HepG2 (cell line): ENCODE data around the gene CHPF. TPM values are rescaled to one million over a fixed set of nuclear protein-coding genes. Genes with fewer than 3 reads are reported as not detected.

Experiments
- ATF7 ChIP-seq, 2 experiments: fragments of 450-650 bp in 1 of 2; sonication (generic) in 1 of 2; formaldehyde crosslinking in 1 of 2; IDR thresholded peaks; 2 replicates each; pipeline versions ENCODE4 v1.4.0 to v1.6.1; 2016 to 2020; ENCODE audit warnings: antibody characterized with exemption in 1 of 2, mild to moderate bottlenecking in 1 of 2, missing genetic modification reagents in 1 of 2
- DNMT1 ChIP-seq: sonication (generic); formaldehyde crosslinking; IDR thresholded peaks from 2 replicates; pipeline ENCODE4 v1.5.1; 2020; ENCODE audit warnings: mild to moderate bottlenecking, missing genetic modification reagents
- EHMT2 ChIP-seq: fragments of 200-600 bp; sonication (generic); IDR thresholded peaks from 2 replicates; pipeline ENCODE4 v1.7.0; 2017; ENCODE audit warnings: antibody characterized with exemption, low read depth, low read length, borderline replicate concordance
- HMGA1 ChIP-seq: sonication (generic); formaldehyde crosslinking; conservative IDR thresholded peaks from 2 replicates; pipeline ENCODE4 v1.4.0; 2020; ENCODE audit warnings: missing genetic modification reagents
- HNF4G ChIP-seq, 2 experiments: sonication (generic) in 1 of 2; formaldehyde crosslinking in 1 of 2; IDR thresholded peaks; 2 replicates each; pipeline versions ENCODE4 v1.4.0 to v1.6.1; 2011 to 2020; ENCODE audit warnings: borderline replicate concordance in 2 of 2, low read depth in 2 of 2, mild to moderate bottlenecking in 2 of 2, low read length in 1 of 2, missing genetic modification reagents in 1 of 2, moderate library complexity in 1 of 2
- IKZF1 ChIP-seq: fragments of 450-650 bp; IDR thresholded peaks from 2 replicates; pipeline ENCODE4 v1.7.1; 2016
- KDM2A ChIP-seq: sonication (generic); formaldehyde crosslinking; IDR thresholded peaks from 2 replicates; pipeline ENCODE4 v1.4.0; 2020; ENCODE audit warnings: low read depth, missing genetic modification reagents, borderline replicate concordance
- KLF9 ChIP-seq: IDR thresholded peaks from 2 replicates; pipeline ENCODE4 v1.6.1; 2016; ENCODE audit warnings: low read depth
- MED1 ChIP-seq: sonication (generic); formaldehyde crosslinking; IDR thresholded peaks from 2 replicates; pipeline ENCODE4 v1.4.0; 2020; ENCODE audit warnings: missing genetic modification reagents
- NBN ChIP-seq: fragments of 450-650 bp; conservative IDR thresholded peaks from 2 replicates; pipeline ENCODE4 v1.6.1; 2017
- SATB2 ChIP-seq: sonication (generic); formaldehyde crosslinking; IDR thresholded peaks from 2 replicates; pipeline ENCODE4 v1.5.0; 2020; ENCODE audit warnings: missing genetic modification reagents
- SPEN ChIP-seq: sonication (generic); formaldehyde crosslinking; IDR thresholded peaks from 2 replicates; pipeline ENCODE4 v1.5.1; 2020; ENCODE audit warnings: low read depth, mild to moderate bottlenecking, missing genetic modification reagents
- SSRP1 ChIP-seq: IDR thresholded peaks from 2 replicates; pipeline ENCODE4 v1.6.1; 2016; ENCODE audit warnings: control low read depth
- SUZ12 ChIP-seq: fragments of 150-350 bp; IDR thresholded peaks from 2 replicates; pipeline ENCODE4 v1.6.1; 2014; ENCODE audit warnings: low read depth, low read length
- ZBTB40 ChIP-seq, 2 experiments: fragments of 450-650 bp in 1 of 2; sonication (generic) in 1 of 2; formaldehyde crosslinking in 1 of 2; IDR thresholded peaks; 2 replicates each; pipeline versions ENCODE4 v1.6.1 to v1.8.0; 2016 to 2022; ENCODE audit warnings: antibody characterized with exemption in 1 of 2, mild to moderate bottlenecking in 1 of 2, missing genetic modification reagents in 1 of 2
- ZBTB49 ChIP-seq: sonication (generic); formaldehyde crosslinking; IDR thresholded peaks from 2 replicates; pipeline ENCODE4 v1.4.0; 2020; ENCODE audit warnings: missing genetic modification reagents, borderline replicate concordance
- ZBTB7B ChIP-seq: sonication (generic); formaldehyde crosslinking; IDR thresholded peaks from 2 replicates; pipeline ENCODE4 v1.4.0; 2020; ENCODE audit warnings: missing genetic modification reagents
- ZNF205 ChIP-seq: IDR thresholded peaks from 2 replicates; pipeline ENCODE4 v1.6.1; 2018; ENCODE audit warnings: missing biosample characterization, missing genetic modification reagents
- ZNF3 ChIP-seq: IDR thresholded peaks from 2 replicates; pipeline ENCODE4 v1.7.0; 2017; ENCODE audit warnings: inconsistent platforms
- polyA plus RNA-seq, 8 experiments: library from polyadenylated mRNA; depleted of rRNA in 3 of 8; stranded (reverse) in 7 of 8; unstranded in 1 of 8; fragments of >200 nt; fragmentation: Illumina TruSeq in 4 of 8; extraction: Trizol in 4 of 8; gene quantifications; 2 replicates each; pipeline versions ENCODE4 v1.2.1 to v1.2.3, GENCODE V29; 2011 to 2016; ENCODE audit warnings: low read depth in 4 of 8, missing spikeins in 1 of 8, mixed read lengths in 1 of 8; ENCODE audit not compliant: insufficient read depth in 1 of 8
- total RNA-seq, 5 experiments: library from RNA; depleted of rRNA; stranded (reverse); fragments of >200 nt; fragmentation: Illumina TruSeq; extraction: Trizol; gene quantifications; 2 replicates each; pipeline ENCODE4 v1.2.3, GENCODE V29; 2016; ENCODE audit warnings: low read depth in 1 of 5

Gene CHPF
- total and polyA plus RNA-seq, 2 of the 13 experiments (the other 11 are each of a cell fraction or from before 2014, with no cell fraction given) = 79.6 to 111 TPM

GRCh38 chr2:219552382-219553167 lies 9.0 kb upstream of the CHPF start (continued):
- TF ChIP-seq HNF4G (IDR thresholded peaks at IDR 0.05; ENCODE audit: borderline replicate concordance, low read depth, low read length) (no peak), HNF4G (CRISPR knock-in tag; IDR thresholded peaks at IDR 0.05; ENCODE audit: borderline replicate concordance, low read depth) (no peak), ZBTB40 (IDR thresholded peaks at IDR 0.05) (no peak), ZBTB40 (CRISPR knock-in tag; IDR thresholded peaks at IDR 0.05) (peak; percentile 85), HMGA1 (no peak), ZNF3 (CRISPR knock-in tag) (no peak), ZBTB7B (CRISPR knock-in tag) (0 out of 2 replicates have a peak, but pooled peaks have one; percentile 33), SATB2 (CRISPR knock-in tag) (no peak), NBN (no peak), IKZF1 (no peak), ATF7 (IDR thresholded peaks at IDR 0.05) (no peak), ATF7 (CRISPR knock-in tag; IDR thresholded peaks at IDR 0.05) (peak; percentile 64; the same call in 1 of the 2 replicates), DNMT1 (CRISPR knock-in tag) (peak; percentile 63; the same call in 1 of the 2 replicates), MED1 (CRISPR knock-in tag) (peak; percentile 64), ZBTB49 (CRISPR knock-in tag) (no peak), SUZ12 (no peak), ZNF205 (CRISPR knock-in tag) (peak; percentile 51; the same call in 1 of the 2 replicates), SPEN (CRISPR knock-in tag) (no peak; the same call in 1 of the 2 replicates), KLF9 (0 out of 2 replicates have a peak, but pooled peaks have one; percentile 71), EHMT2 (no peak), KDM2A (peak; percentile 99), SSRP1 (CRISPR knock-in tag) (no peak)
